GM18502 (cell line): ENCODE data around the gene DPCD.

Experiments used
- ATAC-seq: cut with Tn5 transposase; IDR thresholded peaks from one replicate; pipeline ENCODE4 v1.9.1; 2021; ENCODE audit warnings: mild to moderate bottlenecking; ENCODE audit not compliant: unreplicated experiment, poor library complexity

DPCD gene

DNA sequence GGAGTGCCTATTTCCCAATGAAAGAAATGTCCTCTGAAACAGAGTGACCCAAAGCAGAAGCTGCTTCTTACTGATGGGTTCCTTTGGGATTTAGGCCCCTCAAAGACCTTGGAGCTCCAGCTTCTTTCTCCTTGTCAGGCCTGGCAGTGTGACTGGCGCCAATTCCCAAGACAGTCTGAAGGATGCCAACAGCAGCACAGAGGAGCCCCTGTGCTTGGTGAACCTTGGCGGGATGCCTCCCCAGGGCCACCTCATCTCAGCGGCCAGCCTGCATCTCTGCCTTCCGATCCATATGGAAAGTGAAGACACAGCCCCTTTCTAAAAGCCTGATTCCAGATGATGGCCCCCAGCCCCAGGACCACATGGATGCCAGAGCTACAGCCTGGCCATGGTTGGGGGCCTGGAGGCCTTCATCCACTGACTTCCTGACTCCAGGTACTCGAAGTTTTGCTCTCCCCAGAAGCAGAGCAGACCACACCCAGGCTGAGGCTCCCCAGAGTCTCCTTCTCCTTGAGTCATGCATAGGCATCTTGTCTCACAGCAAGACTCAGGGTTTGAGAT is 61.5 kb downstream of the DPCD start:
- ATAC-seq, result no peak

DNA sequence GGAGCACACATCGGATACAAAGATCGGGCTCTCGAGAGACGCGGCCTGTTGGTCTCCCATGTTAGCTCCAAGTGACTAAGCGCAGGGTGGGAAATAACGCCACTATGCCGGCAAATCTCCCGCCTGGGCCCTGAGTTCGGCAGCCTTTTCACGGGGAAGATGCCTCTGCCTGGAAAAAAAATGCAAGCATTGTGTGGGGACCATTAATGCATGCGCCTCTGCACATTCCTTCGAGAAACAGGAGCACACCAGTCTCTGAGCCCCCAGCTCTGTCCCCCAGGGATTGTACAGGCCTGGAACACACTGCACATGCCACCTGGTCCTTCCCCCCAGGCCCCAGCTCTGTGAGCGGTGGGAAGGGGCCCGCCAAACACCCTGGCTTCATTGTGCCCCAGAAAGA is 62.7 kb downstream of the DPCD start:
- no peak for ATAC-seq

GRCh38 chr10:101651336-101651735 is 63.2 kb downstream of the DPCD start:
- ATAC-seq, result no peak

DNA sequence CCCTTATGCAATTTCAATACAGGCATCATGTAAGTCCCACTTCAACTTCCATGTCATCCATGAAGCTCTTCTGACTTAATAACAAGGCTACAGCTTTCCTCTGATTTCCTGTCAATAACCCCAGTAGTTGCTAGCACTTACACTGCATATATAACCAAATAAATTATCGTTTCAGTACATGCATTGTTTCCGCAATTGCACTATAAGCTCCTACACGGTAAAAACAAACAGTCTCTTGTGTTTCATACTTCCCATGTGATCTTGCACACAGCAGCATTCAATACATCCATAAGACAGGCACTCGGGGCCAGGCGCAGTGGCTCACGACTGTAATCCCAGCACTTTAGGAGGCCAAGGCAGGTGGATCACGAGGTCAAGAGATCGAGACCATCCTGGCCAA is 65.4 kb downstream of the DPCD start:
- ATAC-seq, result no peak

DNA sequence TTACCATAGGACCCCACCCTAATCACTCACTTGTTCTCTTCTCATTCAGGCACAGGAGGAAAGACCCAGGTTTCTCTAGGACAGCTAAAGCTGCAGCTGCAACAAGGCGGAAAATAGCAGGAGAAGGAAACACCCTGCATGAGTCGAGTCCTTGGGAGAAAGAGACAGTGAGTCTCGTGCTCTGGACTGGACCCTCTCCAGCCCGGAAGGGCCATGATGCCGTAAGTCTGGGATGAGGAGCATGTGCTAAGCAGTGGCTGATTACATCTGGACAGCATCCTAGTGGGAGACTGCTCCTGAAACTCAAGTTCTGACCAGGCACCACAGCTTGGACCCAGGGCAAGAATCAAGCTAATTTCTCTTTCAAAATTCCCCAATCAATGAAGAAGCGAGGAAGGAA is 67.4 kb downstream of the DPCD start:
- no peak for ATAC-seq

- no peak for ATAC-seq
These were observed 68.8 kb downstream of the DPCD start for GRCh38 chr10:101656890-101657289.

- ATAC-seq, result no peak
These were observed 70.9 kb downstream of the DPCD start for GRCh38 chr10:101658975-101659374.
